Activated CD8-positive, alpha-beta memory T cell treated with anti-CD3 and anti-CD28 coated beads, Interleukin-2, amount 50 U/mL, for 1 hour (primary cell): ENCODE measurements around the gene SLC24A3.

Source experiments
- DNase-seq: peaks from one replicate; pipeline ENCODE4 v3.0.0-alpha.2; 2020; ENCODE audit errors: extremely low read depth

The SLC24A3 gene

GRCh38 chr20:19546648-19547047, 334.2 kb downstream of the SLC24A3 start:
- no peak for DNase-seq

- no peak for DNase-seq
These were observed 335.1 kb downstream of the SLC24A3 start for GRCh38 chr20:19547547-19547946.

GRCh38 chr20:19549896-19550295, 337.5 kb downstream of the SLC24A3 start:
- no peak for DNase-seq

GRCh38 chr20:19552221-19553180, 340.1 kb downstream of the SLC24A3 start:
- no peak for DNase-seq

DNA sequence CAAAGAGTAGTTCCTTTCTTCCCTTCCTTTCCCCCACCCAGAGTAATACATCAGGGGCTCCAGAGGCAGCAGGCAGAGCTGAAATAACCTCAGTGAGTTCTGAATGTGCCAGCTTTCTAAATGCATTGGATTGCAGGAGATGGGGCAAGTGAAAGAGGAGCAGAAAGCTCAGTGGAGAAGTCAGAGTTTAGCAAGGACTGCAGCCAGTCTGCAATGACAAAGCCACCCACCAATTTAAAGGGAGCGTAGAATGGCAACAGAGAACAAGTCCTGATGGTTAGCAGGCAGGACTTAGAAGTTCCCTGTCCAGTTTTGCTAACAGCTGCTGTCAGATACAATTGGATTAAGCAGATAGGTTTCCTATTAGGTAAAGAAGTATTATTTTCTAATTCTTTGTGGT, 342.2 kb downstream of the SLC24A3 start:
- no peak for DNase-seq

DNA sequence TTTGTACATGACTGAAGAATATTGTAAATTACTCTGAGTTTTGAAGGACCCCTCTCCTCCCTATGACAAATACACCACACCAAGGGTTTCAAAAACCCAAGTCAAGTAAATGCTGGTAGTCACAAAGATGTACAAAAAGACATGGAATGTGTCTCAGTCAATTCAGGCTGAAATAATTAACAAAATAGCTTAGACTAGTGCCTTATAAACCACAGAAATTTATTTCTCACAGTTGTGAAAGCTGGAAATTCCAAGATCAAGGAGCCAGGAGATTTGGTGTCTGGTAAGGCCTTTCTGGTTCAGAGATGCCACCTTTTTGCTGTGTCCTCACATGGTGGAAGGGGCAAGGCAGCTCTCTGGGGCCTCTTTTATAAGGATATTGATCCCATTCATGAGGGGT, 343.3 kb downstream of the SLC24A3 start:
- DNase-seq: no peak

DNA sequence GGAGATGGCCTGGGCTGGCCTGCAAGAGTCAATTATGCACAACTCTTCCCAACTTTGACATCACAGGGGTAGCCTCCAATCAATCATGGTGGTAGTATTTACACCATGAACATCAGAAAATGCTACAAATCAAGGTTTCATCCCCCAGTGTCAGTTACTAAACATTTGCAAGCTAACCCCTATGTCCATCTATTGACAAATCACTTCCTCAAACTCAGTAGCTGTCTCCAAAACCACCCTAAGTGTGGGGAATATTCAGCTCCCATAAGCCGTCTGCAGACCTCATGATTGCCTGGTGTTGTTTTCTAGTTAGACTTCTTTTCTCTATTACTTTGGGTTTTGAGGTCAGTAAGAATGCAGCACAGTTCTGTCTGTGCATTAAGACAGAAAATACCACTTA, 344.8 kb downstream of the SLC24A3 start:
- DNase-seq: no peak

GRCh38 chr20:19560881-19561480, 348.5 kb downstream of the SLC24A3 start:
- DNase-seq: no peak

DNA sequence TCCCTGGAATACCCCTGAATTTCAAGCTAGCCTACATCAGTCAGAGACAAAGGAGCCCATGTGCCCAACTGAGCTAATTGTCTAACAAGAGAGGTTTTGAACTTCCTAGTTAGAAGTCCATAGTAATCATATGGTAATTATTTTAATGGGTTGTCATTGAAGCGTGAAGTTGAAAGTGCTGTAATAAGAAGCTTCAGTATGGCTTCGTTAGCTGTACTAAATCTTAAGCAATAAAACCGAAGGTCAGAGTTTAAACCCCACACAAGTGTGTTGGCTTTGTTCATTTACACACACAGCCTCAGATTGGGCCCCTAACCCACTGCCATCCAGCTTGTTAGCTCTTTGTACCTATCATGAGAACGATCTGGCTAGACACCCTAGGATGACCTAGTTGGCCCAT, 350.0 kb downstream of the SLC24A3 start:
- no peak for DNase-seq

- DNase-seq: no peak
These were observed 351.8 kb downstream of the SLC24A3 start for GRCh38 chr20:19564261-19564660.

GRCh38 chr20:19565736-19566135, 353.3 kb downstream of the SLC24A3 start:
- no peak for DNase-seq

- no peak for DNase-seq
These were observed 353.9 kb downstream of the SLC24A3 start for GRCh38 chr20:19566226-19566945.

DNA sequence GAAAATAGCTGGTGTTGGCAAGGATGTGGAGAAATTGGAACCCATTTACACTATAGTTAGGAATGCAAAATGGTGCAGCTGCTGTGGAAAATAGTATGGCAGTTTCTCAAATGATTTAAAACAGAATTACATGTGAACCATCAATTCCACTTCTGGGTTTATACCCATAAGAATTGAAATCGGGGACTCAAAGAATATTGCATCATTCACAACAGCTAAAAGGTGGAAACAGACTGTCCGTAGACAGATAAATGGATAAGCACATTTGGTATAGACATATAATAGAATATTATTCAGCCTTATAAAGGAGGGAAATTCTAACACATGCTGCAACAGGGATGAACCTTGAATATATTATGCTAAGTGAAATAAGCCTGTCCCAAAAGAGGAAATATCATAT, 355.7 kb downstream of the SLC24A3 start:
- no peak for DNase-seq

DNA sequence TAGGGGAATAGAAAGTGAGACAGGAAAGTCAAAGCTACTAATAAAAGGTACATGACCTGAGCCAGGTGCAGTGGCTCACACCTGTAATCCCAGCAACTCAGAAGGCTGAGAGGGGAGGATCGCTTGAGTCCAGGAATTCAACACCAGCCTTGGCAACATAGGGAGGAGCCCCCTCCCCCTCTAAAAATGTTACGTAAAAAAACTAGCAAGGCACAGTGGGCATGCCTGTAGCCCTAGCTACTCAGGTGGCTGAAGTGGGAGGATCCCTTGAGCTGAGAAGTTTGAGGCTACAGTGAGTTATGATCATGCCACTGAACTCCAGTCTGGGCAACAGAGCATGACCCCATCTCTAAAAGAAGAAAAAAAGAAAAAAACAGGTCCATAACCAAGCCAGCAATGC, 359.6 kb downstream of the SLC24A3 start:
- no peak for DNase-seq

- DNase-seq: no peak
These were observed 365.2 kb downstream of the SLC24A3 start for GRCh38 chr20:19577692-19578091.

DNA sequence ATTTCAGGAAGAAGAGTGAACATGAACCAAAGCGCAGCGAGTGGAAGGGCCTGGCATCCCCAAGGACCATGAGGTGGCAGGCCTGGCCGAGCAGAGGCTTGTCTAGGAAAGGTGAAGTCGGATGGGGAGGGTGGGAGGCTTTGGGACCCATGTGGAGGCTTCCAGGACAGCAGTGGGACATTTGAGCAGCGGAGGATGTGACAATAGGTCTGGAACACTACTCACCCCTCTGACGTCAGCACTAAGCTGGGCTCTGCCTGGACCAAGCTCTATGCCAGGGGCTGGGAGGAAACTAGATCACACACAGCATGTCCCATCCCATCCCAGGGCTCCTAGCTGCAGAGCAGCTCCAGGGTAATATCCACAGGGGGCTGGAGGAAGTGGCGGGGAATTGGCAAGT, 370.3 kb downstream of the SLC24A3 start:
- no peak for DNase-seq

- DNase-seq: no peak
These were observed 371.2 kb downstream of the SLC24A3 start for GRCh38 chr20:19583532-19584175.

DNA sequence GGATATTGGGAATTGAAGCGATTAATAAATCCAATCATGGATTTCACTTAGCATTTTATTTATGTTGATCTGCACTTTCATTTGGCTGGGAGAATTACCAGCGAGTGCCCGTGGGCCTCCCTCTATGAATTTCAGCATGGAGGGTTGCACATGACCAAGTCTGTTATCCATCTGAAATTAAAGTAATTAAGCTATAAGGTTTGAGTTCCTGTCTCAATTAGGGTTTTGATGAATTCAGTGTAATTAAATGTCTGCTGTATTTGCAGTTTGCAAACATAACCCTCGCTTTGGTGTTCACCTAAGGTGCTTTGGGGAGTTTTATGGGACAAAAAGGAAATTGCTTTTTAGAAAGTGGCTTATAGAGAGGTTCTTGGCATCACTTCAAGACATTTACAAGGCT, 375.8 kb downstream of the SLC24A3 start:
- no peak for DNase-seq

DNA sequence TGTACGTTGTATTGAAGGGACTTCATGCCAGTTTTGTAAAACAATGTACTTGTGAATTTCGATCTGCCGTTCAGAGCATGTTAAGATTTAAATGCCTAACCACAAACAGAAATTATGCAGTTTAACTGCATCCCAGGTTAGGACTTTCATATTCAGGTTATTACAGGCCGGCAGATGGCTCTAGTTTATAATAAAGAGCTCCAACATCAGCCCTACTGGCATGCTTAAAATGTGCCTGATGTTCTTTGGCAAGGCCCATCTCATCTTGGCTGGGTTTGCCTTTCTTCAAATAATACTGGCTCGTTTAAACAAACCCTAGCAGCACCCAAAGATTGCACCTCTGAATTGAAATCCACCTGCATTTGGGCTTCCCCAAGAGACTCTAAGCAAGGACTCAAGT, 376.3 kb downstream of the SLC24A3 start:
- no peak for DNase-seq

- DNase-seq: no peak
These were observed 377.4 kb downstream of the SLC24A3 start for GRCh38 chr20:19589787-19590362.

DNA sequence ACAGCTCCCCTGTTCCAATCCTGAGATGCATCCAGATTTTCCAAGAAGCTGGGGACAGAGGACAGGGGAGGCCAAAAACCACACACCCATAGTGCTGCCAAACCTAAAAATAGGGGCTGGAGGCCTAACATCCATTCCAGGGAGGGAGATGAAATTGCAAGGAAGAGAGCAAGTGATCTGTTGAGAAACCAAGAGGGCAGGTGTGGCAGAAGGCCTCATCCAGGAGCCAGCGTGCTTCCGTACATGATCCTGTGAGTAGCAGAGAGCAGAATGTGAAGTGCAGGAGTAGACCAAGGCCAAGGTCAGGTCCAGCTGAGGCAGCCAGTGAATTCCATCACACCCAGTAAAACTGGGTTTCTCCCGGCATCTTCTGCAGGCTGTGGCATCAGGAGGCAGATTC, 377.9 kb downstream of the SLC24A3 start:
- DNase-seq: no peak

- no peak for DNase-seq
These were observed 381.3 kb downstream of the SLC24A3 start for GRCh38 chr20:19593762-19594161.
